ENCODE measurements around the gene AIPL1.
"Not testable (repeated sequence)": the region's sequence is repeated elsewhere in the genome, so short reads cannot be mapped to it uniquely, and the experiment has no call there.

Gene AIPL1

DNA sequence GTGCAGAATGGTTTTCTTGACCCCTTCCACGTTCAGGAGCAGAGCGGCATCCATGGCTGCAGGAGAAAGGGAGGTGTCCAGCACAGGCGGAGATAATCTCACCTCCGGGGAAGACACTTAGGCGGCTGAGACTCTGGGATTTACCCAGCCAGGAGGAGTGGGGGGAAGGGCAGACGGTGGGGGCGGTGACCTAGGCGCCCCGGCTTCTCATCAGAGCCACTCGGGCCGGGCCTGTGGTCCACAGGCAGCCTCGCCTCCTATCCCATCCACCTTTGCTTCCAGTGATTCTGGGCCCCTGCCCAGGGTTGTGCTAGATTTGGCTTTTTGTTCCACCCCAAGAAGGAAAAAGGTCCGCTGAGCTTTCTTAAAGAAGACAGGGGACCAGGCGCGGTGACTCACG is at the start of gene AIPL1:
Gene AIPL1 (minus strand): TSS at position 71 of the 400 bp plus-strand sequence. CDS start 17 bp downstream, at position 54.
- DNase-seq (ENCODE audit: low read depth in 2 of 2): no peak

GRCh38 chr17:6483507-6483906 is 48.6 kb upstream of the AIPL1 start:
- no peak for DNase-seq (ENCODE audit: low read depth in 2 of 2)

GRCh38 chr17:6482796-6483195 is 47.9 kb upstream of the AIPL1 start:
- not testable (repeated sequence) for DNase-seq (ENCODE audit: low read depth in 2 of 2)

DNA sequence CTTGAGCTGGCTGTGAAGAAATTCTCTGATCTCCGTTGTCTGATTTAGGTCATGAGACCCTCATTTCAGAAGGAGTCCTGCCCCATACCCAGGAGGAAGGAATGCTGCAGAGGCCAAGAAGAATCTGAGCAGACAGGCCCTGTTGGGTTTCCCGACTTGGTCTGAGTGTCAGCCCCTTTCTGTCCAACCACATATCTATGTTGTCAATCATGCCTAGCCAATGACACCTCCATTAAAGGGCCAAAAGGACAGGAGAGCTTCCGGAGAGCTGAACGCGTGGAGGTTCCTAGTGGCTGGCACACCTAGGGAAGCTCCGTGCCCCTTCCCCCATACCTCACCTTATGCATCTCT is 47.2 kb upstream of the AIPL1 start:
- no peak for DNase-seq (ENCODE audit: low read depth in 2 of 2)

DNA sequence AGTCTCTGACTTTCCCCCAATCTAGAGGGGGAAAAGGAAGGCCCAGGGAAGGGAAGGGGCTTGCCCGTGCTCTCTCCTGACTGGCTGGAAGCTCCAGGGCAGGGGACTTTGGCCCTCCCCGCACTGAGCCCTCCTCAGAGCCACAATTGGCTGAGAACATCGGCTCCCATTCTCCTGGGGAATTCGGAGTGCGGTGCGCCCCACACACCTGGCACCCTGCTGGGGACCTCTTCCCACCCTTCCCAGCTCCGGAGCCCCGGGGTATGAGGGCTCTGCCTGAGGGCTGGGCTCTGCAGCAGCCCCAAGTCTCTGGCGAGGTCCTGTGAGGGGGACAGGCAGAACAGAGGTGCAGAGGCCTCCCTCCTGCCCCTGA is 45.4 kb upstream of the AIPL1 start:
- no peak for DNase-seq (ENCODE audit: low read depth in 2 of 2)

DNA sequence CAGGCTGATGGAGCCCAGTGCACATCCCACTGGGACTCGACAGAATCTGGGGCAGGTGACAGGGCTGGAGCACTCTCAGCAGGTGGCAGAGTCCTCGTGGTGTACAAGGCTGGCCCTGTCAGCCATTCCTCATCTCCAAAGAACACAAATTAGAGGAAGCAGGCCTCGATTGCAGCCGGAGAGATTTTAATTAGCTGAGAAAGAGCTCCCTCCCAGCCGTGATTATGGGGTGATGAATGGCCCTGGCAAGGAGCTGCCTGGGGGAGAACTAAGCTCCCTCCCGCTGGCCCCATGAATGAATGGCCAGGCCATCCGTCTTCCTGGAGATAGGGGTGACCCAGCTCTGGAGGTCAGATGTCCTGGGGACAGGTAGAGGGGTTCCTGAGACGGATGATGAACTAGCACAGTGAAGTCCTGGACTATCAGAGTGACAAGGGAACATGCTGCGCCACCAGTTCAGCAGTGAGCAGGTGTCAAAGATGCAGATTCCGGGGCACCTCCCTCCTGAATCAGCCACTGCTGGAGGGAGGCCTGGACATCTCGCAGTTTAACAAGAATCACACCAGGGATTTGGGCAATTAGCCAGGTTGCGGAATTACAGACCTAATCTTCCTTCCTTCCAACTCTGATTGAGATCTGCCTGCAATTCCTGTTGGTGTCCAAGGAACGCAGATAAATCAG is 44.8 kb upstream of the AIPL1 start:
- no peak for DNase-seq (ENCODE audit: low read depth in 2 of 2)

DNA sequence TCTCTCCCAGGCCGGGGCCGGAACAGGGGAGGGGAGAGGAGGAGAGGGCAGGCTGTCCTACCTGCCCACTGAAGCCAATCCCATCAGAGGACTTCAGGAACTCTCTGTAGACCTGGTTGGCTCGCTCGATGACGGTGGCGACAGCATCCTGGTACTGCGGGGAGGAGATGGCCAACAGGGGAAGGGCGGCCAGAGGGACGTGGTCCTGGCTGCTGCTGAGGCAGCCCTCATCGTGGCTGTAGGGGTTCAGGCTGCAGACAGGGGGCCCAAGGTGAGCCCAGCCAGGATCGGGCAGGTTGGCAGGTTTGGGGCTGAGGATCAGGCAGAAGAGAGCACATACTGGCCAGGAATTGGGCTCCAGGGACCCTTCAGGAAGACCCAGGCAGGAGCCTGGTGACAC is 43.6 kb upstream of the AIPL1 start:
- no peak for DNase-seq (ENCODE audit: low read depth in 2 of 2)

GRCh38 chr17:6477831-6478383 is 43.0 kb upstream of the AIPL1 start:
- no peak for DNase-seq (ENCODE audit: low read depth in 2 of 2)

DNA sequence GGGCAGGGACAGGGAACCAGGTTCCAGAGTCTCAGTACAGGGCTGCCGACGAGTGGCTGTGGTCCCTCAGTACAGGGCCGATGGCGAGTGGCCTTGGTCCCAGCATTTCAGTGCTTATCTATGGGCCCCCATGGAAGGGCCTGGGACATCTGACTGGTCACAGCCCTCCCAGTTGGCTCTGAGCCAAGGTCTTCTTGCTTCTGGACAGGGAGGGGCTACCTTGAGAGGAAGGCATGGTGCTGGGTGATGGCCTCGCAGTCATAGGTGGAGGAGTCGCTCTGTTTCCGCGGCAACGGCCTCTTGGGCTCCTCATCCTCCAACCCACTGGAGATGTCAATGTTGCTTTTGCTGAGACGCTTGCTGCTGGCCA is 41.9 kb upstream of the AIPL1 start:
- DNase-seq (ENCODE audit: low read depth in 2 of 2): no peak

DNA sequence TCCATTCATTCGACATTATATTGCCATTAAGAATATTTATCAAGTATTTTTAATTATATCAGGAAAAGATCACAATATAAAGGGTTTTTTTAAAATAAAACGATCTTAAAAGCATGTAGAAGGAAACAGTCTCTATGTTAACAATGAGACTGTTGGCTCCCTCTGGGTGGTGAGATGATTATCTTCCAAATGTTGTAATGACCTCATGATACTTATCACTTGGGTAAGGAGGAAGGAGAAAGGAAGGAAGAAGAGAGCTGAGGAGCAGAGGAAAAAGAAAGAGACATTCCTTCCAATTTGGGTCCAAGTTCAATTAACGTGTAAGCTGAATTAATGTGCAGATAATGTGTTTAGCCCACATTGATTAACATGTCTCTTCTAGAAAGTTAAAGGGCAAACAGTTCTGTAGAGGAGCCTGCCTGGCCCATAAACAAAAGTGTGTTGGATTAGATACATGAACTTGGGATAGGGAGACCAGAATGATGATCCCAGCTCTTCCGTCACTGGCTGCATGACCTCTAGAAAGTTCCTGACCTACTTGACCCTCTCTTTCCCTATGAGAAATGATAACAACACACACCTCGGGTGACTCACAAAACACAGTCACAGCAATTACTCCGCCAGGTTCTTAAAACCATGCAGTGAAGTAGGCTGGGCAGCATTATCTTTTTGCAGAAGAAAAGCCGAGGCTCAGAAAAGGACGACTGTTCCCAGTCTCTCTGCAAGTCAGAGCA is 41.3 kb upstream of the AIPL1 start:
- no peak for DNase-seq (ENCODE audit: low read depth in 2 of 2)

- DNase-seq (ENCODE audit: low read depth in 2 of 2): no peak
Observed at GRCh38 chr17:6475411-6475810, 40.5 kb upstream of the AIPL1 start.

- DNase-seq (ENCODE audit: low read depth in 2 of 2): no peak
Observed at GRCh38 chr17:6474906-6475305, 40.0 kb upstream of the AIPL1 start.

GRCh38 chr17:6474376-6474775 is 39.5 kb upstream of the AIPL1 start:
- DNase-seq (ENCODE audit: low read depth in 2 of 2): no peak

DNA sequence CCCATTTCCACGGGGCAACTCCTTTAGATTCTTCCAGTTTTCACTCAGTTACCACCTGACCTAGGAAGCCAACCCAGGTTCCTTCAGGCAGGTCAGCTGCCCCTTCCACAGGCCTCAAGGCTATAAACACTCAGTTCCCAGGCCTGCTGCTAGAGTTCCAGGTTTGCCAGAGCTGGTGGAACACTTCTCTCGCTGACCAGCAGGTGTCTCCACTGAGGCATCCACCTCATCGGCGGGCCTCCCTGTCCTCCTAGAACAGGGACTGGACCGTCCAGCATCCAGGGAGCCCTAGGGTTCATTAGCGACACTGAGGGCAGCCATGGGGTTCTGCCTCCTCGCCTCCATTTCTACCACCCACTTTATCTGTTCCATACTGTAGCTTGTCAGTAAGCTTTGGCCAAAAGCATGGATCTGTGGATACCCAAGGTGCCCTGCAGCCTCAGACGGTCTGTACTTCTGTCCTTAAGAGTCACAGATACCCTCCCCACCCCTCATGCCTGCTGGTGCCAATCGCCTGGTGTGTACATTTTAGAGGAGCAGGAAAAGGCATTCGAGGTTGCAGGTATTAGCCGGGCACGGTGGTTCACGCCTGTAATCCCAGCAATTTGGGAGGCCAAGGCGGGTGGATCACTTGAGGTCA is 38.3 kb upstream of the AIPL1 start:
- peak in 1 of 2 donors; percentile 52 for DNase-seq (ENCODE audit: low read depth in 2 of 2)

GRCh38 chr17:6472517-6472916 is 37.6 kb upstream of the AIPL1 start:
- no peak for DNase-seq (ENCODE audit: low read depth in 2 of 2)

DNA sequence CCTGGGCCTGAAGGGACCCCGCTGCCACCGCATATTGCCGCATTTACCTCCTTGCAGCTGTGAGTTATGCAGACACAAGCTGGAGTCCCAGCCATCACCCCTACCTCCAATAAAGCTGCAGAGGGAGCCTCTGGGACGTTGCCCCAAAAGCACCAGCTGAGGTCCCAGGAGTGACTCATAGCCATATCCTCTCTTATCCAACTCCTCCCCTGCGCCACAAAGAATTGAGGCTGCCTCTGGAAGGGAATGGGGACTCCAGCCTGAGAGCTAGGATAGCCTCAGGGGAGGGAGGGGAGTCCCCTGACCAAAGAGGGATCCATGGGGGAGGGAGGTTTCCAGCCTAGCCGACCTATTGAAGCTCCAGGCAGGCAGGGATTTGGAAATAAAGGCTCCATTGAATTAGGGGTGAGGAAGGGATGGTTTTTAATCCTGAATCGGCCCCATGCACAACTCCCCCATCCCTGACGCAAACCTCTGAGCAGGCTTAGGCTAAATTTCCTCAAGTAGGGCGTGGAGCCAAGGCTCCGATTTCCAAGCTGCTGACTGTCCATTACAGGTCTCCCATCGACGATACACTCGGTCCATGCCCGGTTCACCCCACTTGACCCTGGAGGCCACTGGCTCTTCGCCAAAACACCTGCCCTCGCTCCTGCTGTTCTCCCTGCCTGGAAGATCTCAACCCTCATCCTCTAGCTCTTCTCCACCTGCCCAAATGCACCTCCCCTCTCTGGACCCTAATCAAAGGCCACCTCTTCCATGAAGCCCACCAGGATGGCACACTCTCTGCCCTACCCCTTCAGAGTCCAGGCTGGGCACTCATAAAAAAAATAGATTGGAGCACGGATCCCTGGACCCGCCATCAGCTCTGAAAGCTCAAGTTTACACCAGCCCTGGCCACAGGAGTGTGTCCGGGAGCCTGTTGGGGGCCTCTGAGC is 36.9 kb upstream of the AIPL1 start:
- no peak for DNase-seq (ENCODE audit: low read depth in 2 of 2)

- DNase-seq (ENCODE audit: low read depth in 2 of 2): no peak
Observed at GRCh38 chr17:6470751-6471521, 36.0 kb upstream of the AIPL1 start.

GRCh38 chr17:6470146-6470718 is 35.3 kb upstream of the AIPL1 start:
- no peak for DNase-seq (ENCODE audit: low read depth in 2 of 2)

- DNase-seq (ENCODE audit: low read depth in 2 of 2): no peak
Observed at GRCh38 chr17:6468051-6468790, 33.3 kb upstream of the AIPL1 start.

DNA sequence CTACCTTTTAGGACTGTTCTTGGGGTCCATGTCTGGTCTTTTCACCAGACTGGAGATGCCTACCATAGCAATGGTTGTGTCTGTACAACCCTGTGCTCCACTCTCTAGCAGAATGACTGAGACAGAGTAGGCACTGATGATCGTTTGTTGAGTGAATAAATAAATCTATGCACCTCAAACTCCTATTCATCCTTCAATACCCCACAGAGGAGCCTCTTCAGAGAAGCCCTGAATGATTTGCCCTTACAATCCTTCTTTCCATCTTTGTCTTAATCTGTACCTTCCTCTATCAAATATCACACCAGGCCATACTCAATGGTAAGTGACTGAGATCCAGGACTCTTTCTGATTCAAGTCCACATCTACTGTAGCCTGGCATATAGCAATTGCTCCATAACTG is 32.6 kb upstream of the AIPL1 start:
- DNase-seq (ENCODE audit: low read depth in 2 of 2): no peak

Measured in stimulated activated CD8-positive, alpha-beta memory T cell treated with anti-CD3 and anti-CD28 coated beads, Interleukin-7, amount 100 ng/mL, for 1 hour (primary cell).